CD4-positive, alpha-beta T cell treated with Interleukin-17A for 1 hour (primary cell): ENCODE data around the gene ARHGEF3.
"Not testable (repeated sequence)": the region's sequence is repeated elsewhere in the genome, so short reads cannot be mapped to it uniquely, and the experiment has no call there.

Experiments used
- DNase-seq: peaks from one replicate; pipeline ENCODE4 v3.0.0-alpha.2; 2020

Gene ARHGEF3

DNA sequence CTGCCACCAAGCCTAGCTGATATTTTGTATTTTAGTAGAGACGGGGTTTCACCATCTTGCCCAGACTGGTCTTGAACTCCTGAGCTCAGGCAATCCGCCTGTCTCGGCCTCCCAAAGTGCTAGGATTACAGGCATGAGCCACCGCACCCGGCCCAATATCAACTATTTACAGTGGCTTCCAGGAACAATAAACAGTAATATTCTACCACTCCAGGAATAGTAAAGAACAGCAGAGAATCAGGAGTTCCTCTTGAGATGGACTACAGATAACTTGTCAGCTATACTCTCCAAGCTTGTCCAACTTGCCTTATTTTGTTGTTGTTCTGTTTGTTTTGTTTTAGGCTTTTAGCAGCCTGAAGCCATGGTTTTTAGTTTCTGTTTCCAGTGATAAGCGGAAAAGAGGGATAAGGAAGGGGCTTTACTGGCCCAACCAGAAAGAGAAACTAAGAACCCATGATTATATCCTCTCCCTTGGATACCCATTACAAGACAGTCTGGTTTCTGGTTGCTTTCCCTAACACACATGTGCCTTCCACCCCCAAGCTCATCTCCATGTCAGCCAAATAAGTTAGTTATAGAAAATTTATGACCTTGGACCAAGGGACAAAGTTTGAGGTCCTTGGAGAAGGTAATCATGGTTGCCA lies 36.7 kb downstream of the ARHGEF3 start:
- DNase-seq, result no peak

DNA sequence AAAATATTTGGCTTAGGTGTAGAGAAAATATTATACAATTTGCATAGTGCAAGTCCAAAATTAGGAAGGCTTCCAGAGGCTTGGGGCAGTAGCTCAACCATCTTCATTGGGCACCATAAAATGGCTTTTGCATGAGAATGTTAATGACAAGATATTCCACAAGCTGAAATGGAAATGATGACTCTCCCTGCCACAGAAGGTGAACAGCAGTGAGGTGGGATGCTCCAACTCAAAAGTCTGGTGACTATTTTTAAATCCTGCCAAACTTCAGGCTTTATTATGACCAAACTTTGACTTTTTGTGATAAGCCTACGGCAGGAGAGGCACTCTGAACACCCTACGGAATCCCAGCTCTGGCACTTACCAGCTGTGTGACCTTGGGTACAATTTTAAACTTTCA lies 37.6 kb downstream of the ARHGEF3 start:
- DNase-seq, result no peak

DNA sequence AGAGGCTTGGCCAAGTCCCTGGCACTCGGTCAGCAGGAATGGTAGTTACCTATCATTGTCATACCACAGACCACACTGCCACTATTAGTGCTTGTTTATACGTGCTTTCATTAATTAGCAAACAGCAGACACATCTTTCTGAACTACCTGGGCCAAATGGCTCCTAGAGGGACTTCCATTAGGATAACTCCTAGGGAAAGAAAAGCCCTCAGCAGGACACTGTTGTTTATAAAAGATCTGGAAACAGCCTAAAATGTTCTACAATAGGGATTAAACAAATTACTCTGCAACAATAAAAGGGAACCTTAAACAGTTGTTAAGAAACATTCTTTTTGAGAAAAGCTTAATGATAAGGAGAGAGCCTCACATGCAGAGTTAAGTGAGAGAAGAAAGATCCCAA lies 38.5 kb downstream of the ARHGEF3 start:
- no peak for DNase-seq

DNA sequence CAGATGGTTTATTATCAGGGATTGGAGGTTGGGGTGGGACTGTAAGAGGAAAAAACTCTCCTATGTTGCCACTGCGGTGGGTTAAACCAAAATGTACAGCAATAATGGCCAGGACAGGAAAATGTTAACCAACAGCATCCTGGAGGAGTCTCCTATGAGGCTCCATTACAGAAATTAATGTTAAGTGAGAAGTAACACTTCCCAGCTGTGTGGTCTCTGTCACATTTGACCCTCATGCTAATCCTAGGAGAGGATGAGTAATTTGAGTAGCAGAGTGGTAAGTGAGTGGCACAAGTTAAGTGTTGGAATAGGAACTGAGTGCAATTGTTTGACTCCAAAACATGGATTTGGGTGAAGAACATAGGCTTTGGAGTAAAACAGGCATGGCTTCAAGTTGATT lies 39.0 kb downstream of the ARHGEF3 start:
- no peak for DNase-seq

DNA sequence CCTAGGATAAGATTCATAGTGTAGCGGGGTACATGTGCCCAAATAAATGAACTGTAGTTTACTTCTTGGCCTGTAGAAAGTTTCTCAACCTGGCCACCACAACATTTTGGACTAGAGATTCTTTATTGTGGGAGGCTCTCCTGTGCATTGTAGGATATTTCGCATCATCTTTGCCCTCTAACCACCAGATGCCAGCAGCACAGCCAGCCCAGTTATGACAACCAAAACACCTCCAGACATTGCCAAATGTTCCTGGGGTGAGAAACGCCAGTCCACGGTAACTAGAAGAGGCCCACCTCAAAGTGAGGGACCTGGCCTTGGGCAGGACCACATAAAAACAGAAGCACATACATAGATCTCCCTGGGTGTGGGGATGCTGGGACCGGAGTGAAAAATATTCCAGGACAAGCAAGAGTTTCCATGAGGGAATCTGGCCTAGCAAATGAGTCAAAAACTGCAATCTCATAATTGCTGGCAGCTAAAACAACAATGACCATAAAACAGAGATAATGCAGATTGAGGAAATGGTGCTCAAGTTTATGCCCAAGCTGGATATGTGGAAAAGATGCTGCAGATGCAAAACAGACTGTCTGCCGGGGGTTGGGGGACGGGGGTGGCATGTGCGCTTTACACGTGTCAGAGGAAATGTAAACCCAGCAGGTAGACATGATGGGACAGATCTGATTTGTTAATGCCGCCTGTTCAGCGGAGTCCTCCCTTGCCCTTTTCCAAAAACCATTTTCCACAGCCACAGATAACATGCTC lies 39.7 kb downstream of the ARHGEF3 start:
- no peak for DNase-seq

DNA sequence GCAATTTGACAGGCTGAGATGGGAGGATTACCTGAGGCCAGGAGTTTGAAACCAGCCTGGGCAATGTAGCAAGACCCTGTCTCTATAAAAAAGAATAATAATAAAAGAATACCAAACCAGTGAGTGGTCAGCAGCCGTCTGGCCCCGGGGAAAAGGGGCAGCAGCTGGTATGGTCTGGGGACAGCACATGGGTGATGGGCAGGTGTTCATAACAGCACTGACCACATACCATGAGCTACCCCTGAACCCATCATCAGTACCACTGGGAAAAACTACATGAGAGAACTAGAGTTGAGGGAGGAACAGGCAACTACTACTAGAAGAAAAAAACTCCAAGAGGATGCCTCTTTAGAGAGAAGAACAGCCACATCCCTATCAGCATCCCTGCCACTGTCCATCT lies 40.7 kb downstream of the ARHGEF3 start:
- no peak for DNase-seq

DNA sequence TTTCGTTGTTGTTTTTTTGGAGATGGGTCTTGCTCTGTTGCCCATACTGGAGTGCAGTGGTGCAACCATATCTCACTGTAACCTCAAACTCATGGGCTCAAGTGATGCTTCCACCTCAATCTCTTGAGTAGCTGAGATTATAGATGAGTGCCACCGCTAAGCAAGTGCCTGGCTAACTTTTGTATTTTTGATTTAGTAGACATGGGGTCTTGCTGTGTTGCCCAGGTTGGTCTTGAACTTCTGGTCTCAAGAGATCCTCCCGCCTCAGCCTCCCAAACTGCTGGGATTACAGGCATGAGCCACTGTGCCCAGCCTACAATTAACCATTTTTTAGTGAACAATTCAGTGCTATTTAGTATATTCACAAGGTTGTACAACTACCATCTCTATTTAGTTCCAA lies 42.2 kb downstream of the ARHGEF3 start:
- DNase-seq, result no peak

DNA sequence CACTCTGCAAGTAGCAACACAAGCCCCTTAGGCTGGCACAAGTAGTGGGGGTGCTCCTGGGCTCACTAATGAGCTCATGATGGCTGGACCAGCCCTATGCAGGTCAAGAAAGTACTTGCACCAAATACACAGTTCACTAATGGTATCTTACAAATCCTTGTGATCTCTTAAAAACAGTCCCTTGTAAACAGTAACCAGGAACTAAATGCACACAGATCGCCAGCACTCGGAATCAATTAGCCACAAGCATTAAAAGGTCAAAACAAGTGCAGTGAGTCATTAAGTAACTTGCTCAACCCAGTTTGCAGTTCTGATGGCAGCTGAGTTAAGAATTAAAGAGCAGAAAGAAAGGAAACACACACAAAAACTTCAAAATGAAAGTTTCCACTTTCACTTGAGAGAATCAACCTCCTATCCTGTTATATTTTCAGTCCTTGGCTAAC lies 43.2 kb downstream of the ARHGEF3 start:
- peak; percentile 60 for DNase-seq

DNA sequence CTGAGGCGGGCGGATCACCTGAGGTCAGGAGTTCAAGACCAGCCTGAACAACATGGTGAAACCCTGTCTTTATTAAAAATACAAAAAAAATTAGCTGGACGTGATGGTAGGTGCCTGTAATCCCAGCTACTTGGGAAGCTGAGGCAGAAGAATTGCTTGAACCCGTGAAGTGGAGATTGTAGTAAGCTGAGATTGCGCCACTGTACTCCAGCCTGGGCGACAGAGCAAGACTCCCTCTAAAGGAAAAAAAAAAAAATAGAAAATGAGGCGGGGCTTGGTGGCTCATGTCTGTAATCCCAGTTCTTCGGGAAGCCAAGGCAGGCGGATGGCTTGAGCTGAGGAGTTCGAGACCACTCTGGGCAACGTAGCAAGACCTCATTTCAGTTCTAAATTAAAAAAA lies 43.7 kb downstream of the ARHGEF3 start:
- DNase-seq, result not testable (repeated sequence)

DNA sequence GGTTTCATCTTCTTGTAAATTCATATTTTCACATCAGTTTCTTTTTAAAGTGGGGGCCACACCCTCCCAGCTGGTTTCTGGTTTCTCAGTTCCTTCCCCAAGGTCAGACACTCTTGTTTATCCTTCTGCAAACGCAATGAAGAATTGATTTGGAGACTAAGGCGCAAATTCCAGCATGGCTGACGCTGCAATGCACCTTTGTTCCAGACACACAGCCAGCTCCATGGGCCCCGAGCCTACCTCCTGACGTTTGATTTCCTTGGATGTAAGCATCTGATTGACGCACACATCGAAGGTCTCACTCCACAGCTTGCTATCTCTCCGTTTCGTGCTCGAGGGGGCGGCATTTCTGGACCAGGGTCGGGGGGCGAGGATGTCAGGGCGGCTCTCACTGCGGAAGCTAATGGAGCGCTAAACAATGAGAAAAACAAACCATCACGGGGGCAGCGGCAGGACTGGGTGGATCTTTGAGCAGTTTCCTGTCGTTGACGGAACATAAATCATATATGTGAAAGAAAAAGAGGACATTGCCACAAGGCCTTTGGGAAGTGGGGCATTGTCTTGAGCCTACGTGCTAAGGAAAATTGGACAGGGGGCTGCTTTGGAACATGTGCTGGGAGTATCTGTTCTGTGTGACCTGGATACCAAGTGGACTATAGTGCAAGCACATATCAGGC lies 46.9 kb downstream of the ARHGEF3 start:
- DNase-seq, result peak; percentile 42

DNA sequence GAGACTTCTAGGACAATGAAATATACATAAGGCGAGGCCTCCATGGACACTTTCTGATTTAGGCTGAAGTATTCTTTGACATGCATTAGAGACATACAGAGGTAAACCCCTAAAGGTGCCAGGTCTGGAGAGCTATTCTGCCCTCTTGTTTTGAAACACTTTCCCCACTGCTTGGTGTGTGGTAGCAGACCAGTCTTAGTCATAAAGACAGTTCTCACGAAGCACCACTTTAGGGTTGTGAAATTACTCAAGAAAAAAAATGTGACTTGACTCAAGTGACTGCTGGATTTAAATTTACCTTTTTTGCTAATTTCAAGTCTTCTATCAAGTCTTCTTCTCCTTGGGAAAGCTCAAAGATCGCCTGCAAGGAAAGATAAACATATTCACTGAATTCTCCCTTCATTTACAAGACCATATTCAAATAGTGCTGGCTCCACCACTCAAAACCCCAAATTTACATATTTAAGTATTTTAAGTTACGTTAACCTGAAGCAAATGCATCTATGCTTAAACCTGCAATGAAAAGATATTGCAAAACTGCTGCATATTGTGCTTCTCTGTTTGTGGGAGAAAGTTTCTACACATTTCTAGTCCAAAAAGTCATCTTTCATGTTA lies 48.4 kb downstream of the ARHGEF3 start:
- DNase-seq, result peak; percentile 43

DNA sequence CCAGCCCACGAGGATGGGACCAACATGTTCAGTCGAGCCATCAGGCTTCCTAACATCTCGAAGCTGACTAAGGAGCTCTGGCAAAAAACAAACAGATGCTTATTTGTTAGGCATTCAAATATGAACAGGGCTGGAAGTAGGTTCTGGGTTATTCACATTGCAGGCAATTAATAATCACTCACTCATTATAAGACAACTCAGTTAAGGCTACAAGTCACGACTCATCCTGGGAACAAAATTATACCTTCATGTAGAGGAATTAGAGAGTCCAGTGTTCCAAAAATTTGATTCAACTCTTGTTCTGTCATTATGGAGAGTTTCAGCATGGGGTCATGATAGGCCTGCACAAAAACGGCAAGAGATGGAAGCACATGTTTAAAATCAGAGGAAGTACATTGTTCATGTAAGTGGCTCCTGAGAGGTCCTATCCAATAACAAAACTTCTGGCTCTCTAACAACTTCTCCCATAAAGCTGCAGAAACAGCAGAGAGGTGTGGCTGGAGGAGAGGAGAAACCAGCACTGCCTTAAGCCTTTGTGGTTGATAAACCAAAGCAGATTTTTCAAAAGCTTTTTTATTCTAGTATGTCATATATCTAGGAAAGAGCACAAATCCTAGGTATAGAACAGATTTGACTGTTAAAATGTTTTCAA lies 50.6 kb downstream of the ARHGEF3 start:
- DNase-seq, result no peak

DNA sequence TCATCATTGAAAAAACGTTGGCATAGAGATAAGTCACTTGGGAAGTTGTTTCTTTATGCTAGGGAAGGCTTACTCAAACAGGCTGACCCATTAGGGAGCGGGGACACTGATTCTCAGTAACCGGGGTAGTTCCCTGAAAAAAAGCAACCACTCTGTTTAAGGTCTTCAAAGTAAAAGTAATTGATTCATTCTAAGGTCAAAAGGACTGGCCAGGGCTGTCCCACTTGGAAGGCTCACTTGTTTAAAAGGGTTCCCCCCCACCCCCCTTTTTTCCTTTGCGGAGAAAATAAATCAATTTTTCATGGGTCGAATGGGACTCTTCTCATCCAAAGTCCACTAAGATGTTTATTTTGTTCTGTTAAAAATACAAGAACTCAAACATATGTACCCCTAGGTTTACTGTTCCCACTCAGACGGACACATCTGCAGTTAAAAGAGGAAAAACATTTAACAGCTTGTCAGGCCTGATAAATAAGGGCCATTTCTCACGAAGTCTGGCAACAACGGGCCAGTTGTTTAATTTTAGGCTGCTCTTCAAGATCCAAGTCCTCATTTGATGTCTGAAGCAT lies 53.0 kb downstream of the ARHGEF3 start:
- DNase-seq, result no peak

DNA sequence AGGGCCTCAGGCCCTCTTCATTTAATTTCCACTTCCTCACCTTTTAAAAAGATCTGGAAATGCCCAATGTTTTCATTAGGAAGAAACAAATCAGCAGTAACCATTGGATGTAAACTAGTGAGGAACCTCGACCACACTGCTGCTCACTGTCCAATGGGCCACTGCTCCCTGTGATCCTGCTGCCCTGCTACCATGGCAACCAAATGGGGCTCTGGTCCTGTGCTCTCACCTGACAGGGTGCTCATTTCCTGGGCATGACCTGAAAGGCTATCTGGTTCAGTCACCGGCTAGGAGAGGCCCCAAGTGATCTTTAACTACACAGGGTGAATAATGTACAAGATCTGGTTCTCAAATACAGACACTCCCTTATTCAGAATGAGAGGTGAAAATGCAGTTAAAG lies 54.6 kb downstream of the ARHGEF3 start:
- DNase-seq, result no peak

DNA sequence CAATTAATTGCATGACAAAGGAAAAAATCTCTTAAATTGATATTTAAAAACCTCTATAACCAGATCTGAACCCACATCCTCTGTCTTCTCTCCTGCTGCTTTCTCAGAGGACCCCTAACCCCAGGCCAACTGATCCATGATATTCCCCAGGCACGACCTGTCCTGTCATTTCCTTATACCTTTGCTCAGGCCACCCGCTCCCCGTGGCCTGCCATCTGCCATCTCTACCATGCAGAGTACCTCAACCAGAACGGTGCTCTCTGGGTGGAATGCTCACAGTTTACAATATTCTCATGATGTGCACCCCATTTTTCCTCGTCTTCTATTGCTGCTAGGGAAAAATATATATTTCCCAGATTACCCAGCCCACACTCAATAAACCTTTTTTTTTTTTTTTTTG lies 57.7 kb downstream of the ARHGEF3 start:
- no peak for DNase-seq

DNA sequence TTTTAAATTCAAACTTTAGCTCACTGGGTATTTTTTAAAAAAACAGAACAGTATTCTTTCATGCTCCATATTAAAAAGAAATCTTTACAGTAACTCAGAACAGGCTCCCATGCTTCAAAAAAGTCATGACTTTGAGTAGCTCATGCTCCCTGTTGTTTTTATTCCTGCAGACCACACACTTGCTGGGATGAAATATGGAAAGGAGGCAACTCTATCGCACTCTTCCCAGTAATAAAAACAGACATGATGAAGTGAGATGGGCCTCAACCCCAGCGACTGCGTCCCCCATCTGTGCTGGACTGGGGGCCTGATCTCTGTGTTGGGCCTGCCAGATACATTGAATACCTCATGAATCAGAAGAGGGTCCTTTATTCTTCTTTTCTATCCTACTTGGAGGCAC lies 58.9 kb downstream of the ARHGEF3 start:
- DNase-seq, result no peak

DNA sequence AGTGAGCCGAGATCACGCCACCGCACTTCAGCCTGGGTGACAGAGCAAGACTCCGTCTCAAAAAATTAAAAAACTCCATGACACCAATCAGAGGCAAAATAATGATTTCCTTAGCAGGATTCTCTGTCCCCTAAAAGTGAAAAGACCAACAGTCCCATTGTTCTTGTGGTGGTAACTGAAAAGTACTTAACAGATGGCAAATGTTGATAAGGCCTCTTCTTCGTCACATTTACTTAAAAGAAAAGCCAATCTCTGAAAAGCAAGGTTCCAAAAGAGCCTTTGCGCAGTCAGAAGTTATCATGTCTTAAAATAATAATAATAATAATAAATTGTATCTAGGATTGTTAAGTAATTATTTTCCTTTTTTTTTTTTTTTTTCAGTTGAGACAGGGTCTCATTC lies 62.7 kb downstream of the ARHGEF3 start:
- DNase-seq, result no peak

DNA sequence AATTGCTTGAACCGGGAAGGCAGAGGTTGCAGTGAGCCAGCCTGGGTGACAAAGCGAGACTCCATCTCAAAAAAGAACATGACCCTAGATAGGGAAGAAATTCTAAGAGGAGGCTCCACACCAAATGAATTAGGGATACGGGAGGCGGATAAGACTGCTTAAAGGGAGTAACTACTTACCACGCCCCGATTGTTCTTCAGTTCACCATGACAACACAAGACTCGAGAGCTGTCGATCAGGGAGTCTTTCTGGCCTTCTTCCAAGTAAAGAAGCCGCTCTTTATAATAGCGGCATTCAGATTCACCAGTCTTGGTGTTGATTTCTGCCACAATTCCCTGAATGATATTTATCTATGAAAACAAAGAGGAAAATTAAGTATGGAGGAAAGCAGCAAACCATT lies 64.7 kb downstream of the ARHGEF3 start:
- DNase-seq, result no peak

DNA sequence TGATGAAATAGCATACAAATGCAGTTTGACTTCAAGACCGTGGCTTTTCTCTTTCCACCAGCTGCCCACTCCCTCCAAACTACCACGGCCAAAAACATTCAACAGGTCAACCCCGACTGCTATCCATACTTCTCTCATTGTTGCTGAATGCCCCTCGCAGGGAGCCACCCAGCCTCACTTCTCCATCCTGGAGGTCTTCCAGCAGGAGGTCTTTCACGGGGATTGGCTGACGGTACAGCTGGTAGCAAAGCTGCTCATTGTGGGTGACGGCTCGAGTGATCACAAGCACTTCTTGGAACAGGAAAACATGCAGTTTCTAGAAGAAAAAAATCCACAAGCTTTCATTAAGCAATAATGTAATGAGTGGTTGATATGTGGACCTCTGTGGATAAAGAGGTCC lies 69.6 kb downstream of the ARHGEF3 start:
- DNase-seq, result no peak

DNA sequence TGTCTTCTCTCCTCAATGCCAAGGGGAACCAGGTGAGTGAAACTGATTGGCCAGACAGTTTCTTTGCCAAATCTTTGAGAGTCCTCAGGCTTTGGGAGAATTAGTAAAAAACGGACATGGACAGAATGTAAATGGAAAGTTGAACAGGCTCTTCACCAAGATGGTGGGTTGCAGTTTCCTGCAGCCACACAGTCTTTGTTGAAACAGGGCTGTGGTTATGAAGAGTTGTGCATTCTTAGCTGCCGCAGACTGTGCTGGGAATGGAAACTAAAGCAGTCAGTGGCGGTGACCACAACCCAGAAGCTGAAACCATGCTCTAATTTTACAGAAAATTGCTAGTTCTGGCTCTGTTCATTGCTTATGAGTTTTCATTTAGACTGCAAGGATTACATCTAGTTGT lies 76.6 kb downstream of the ARHGEF3 start:
- DNase-seq, result peak; percentile 70

DNA sequence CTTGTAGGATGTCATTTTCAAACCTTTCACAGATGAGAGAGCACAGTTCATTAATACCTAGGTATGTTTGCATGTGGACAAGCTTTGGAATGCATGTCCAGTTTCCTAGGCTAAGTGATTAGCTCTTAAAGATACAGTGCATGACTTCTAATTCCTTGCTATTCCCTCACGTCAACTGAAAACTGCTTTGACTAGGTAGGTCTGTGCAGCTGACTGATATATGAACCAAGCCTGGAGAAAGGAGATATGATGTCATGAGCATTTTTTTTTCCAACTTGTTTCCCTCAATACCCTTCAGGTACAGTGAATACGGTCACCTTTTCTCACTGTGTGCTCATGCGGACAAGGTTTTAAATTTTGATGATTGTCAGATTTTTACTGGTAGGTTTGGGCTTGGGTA lies 77.1 kb downstream of the ARHGEF3 start:
- no peak for DNase-seq

DNA sequence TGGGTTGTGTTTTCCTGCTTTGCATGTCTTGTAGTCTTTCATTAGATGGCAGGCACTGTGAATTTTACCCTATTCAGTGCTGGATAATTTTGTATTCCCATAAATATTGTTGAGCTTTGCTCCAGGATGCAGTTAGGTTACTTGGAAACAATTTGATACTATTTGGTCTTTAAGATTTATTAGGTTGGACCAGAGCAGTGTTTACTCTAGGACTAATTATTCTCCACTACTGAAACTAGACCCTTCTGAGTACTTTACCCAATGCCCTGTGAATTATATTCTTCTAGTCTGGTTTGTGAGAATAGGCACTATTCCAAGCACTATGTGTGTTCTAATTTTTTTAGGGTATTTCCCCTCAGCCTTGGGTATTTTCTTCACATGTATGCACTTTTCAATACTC lies 80.9 kb downstream of the ARHGEF3 start:
- DNase-seq, result no peak

DNA sequence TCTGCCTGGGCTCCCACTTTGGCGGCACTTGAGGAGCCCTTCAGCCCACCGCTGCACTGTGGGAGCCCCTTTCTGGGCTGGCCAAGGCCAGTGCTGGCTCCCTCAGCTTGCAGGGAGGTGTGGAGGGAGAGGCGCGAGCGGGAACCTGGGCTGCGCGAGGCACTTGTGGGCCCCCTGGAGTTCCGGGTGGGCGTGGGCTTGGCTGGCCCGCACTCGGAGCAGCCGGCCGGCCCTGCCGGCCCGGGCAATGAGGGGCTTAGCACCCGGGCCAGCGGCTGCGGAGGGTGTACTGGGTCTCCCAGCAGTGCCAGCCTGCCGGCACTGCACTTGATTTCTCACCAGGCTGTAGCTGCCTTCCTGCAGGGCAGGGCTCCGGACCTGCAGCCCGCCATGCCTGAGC lies 82.9 kb downstream of the ARHGEF3 start:
- not testable (repeated sequence) for DNase-seq
